Peyer's patch (tissue), 4 donors: Measurements from ENCODE around the gene OPCML. TPM values are rescaled to one million over a fixed set of nuclear protein-coding genes. Genes with fewer than 3 reads are reported as not detected.
A peak's percentile ranks its signal among the peaks of the same experiment; 100 is the strongest.

Source experiments
- DNase-seq, 3 donors: peaks; one replicate each; pipeline ENCODE4 v3.0.0-alpha.2; 2017 to 2019
- H3K27ac ChIP-seq, 4 donors: fragments of 200-600 bp; sonication (generic); one replicate each; pipeline ENCODE4 v1.5.1; 2016 to 2019
- H3K27me3 ChIP-seq, 2 donors: fragments of 200-600 bp; sonication (generic); one replicate each; pipeline ENCODE4 v1.5.1; 2019
- H3K36me3 ChIP-seq, 3 donors: fragments of 200-600 bp; sonication (generic); one replicate each; pipeline ENCODE4 v1.5.1; 2016 to 2019
- H3K4me1 ChIP-seq, 4 donors: fragments of 200-600 bp; sonication (generic); one replicate each; pipeline ENCODE4 v1.5.1; 2016 to 2019
- H3K4me3 ChIP-seq, 4 donors: fragments of 200-600 bp; sonication (generic); 1 replicate in 3 of 4; 2 replicates in 1 of 4; pipeline ENCODE4 v1.5.1; 2016 to 2019; ENCODE audit warnings: mild to moderate bottlenecking in 1 of 4
- H3K9me3 ChIP-seq, 4 donors: fragments of 200-600 bp; sonication (generic); one replicate each; pipeline ENCODE4 v1.5.1; 2016 to 2019; ENCODE audit warnings: mild to moderate bottlenecking in 1 of 4
- POLR2A ChIP-seq, 2 donors: fragments of 450-650 bp; IDR thresholded peaks; one replicate each; pipeline ENCODE4 v1.5.1; 2017; ENCODE audit warnings: antibody characterized with exemption in 2 of 2, mild to moderate bottlenecking in 2 of 2, moderate library complexity in 2 of 2
- total RNA-seq, 4 donors: library from RNA; depleted of rRNA; stranded (reverse); fragments of >200 nt; gene quantifications; one replicate each; pipeline ENCODE4 v1.1.0, GENCODE V29; 2016
- TF ChIP-seq, protein P1 (sequence below), 6 experiments: fragments of 450-650 bp in 4 of 6; fragments of 200-600 bp in 2 of 6; sonication (generic) in 1 of 6; IDR thresholded peaks; one replicate each; pipeline ENCODE4 v1.5.1; 2017 to 2019; ENCODE audit warnings: antibody characterized with exemption in 6 of 6, mild to moderate bottlenecking in 3 of 6, moderate library complexity in 1 of 6

OPCML gene
- total RNA-seq, 4 donors from 2014 or later = not detected

DNA sequence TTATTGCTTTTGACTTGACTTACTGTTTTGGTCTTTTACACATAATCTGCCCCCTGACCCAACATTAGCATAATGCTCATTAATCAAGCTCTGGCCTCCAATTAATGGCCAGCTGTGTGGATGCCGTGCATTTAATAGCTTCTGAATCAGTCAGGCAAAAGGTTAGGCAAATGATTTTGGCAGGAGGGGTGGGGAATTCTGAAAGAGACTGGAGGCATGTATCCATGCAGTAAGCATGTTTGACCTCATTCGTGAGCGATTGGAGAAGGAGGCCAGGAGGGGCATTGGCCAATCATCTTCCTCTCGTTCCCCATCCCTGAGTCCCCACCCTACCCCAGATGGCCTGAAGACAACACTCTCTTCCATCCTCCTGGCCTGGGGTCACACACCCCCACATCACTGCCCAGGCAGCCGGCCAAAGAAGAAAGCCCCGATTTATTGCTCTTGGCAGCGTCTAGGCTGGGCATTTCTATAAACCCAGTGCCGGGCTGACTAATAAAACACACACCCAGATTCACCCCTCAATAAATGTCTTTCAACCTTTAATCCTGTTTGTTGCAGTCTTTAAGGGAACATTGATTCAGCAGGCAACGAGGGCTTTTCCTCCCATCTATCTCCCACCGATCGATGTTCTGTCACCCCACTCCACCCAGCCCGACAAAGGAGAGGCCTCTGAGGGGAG, 150.0 kb downstream of the OPCML start:
- Histone ChIP-seq H3K27ac (peak overlapping the region in 2 of 4 donors; percentile 48 to 66), H3K27me3 (no peaks in the 10 kb centered on the region), H3K4me3 (no peak overlapping the region), H3K9me3 (no peaks in the 10 kb centered on the region), H3K36me3 (no peaks in the 10 kb centered on the region), H3K4me1 (peaks cover 0 to 18% (median 3%) of the 10 kb centered on the region in 4 donors)
- DNase-seq = peak in 2 of 3 donors; percentile 64 to 74
- no peak for TF ChIP-seq POLR2A (IDR thresholded peaks at IDR 0.05)
- TF ChIP-seq, protein P1, sequence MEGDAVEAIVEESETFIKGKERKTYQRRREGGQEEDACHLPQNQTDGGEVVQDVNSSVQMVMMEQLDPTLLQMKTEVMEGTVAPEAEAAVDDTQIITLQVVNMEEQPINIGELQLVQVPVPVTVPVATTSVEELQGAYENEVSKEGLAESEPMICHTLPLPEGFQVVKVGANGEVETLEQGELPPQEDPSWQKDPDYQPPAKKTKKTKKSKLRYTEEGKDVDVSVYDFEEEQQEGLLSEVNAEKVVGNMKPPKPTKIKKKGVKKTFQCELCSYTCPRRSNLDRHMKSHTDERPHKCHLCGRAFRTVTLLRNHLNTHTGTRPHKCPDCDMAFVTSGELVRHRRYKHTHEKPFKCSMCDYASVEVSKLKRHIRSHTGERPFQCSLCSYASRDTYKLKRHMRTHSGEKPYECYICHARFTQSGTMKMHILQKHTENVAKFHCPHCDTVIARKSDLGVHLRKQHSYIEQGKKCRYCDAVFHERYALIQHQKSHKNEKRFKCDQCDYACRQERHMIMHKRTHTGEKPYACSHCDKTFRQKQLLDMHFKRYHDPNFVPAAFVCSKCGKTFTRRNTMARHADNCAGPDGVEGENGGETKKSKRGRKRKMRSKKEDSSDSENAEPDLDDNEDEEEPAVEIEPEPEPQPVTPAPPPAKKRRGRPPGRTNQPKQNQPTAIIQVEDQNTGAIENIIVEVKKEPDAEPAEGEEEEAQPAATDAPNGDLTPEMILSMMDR (IDR thresholded peaks at IDR 0.05) = no peak

GRCh38 chr11:133381761-133382130, 150.6 kb downstream of the OPCML start:
- no peaks in the 10 kb centered on the region for H3K36me3 ChIP-seq
- no peak for DNase-seq
- TF ChIP-seq, protein P1 (IDR thresholded peaks at IDR 0.05) = no peak
- no peak for TF ChIP-seq POLR2A (IDR thresholded peaks at IDR 0.05)
- no peak overlapping the region for H3K27ac ChIP-seq
- no peaks in the 10 kb centered on the region for H3K9me3 ChIP-seq
- H3K4me1 ChIP-seq = peaks cover 0 to 18% (median 3%) of the 10 kb centered on the region in 4 donors
- no peaks in the 10 kb centered on the region for H3K27me3 ChIP-seq
- no peak overlapping the region for H3K4me3 ChIP-seq

- no peaks in the 10 kb centered on the region for H3K27me3 ChIP-seq
- no peaks in the 10 kb centered on the region for H3K9me3 ChIP-seq
- H3K4me1 ChIP-seq = no peaks in the 10 kb centered on the region
- H3K36me3 ChIP-seq = no peaks in the 10 kb centered on the region
- TF ChIP-seq, protein P1 (IDR thresholded peaks at IDR 0.05) = no peak
- TF ChIP-seq POLR2A (IDR thresholded peaks at IDR 0.05) = no peak
- DNase-seq = no peak
- no peak overlapping the region for H3K4me3 ChIP-seq
- no peak overlapping the region for H3K27ac ChIP-seq
These were observed 166.2 kb downstream of the OPCML start for GRCh38 chr11:133366147-133366546.

DNA sequence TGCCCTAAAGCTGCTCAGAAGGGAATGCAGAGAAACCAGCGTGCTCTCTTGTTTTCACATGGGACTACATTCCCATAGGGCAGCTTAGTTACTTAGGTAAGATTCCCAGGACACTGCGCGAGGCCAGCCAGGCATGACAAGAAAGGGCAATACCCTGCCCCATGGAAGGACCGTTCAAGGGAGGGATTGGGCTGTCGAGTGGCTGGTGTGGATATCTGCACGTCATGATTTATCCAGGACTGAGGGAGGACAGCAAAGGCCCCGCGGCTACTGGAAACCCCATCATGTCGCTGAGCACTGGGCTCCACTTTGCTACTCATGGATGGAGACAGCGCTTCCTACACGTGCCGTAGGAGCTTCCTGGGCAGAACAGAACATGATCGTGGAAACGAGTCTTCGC, 169.4 kb downstream of the OPCML start:
- Histone ChIP-seq H3K36me3 (no peaks in the 10 kb centered on the region), H3K27ac (no peak overlapping the region), H3K9me3 (no peaks in the 10 kb centered on the region), H3K4me3 (no peak overlapping the region), H3K4me1 (no peaks in the 10 kb centered on the region), H3K27me3 (no peaks in the 10 kb centered on the region)
- DNase-seq = no peak
- TF ChIP-seq POLR2A (IDR thresholded peaks at IDR 0.05) = no peak
- TF ChIP-seq, protein P1 (IDR thresholded peaks at IDR 0.05) = no peak

- no peak overlapping the region for H3K4me3 ChIP-seq
- no peak for TF ChIP-seq POLR2A (IDR thresholded peaks at IDR 0.05)
- TF ChIP-seq, protein P1 (IDR thresholded peaks at IDR 0.05) = no peak
- no peaks in the 10 kb centered on the region for H3K4me1 ChIP-seq
- DNase-seq = no peak
- no peaks in the 10 kb centered on the region for H3K36me3 ChIP-seq
- no peaks in the 10 kb centered on the region for H3K9me3 ChIP-seq
- H3K27me3 ChIP-seq = no peaks in the 10 kb centered on the region
- no peak overlapping the region for H3K27ac ChIP-seq
These were observed 170.1 kb downstream of the OPCML start for GRCh38 chr11:133362156-133362555.

- no peaks in the 10 kb centered on the region for H3K4me1 ChIP-seq
- TF ChIP-seq, protein P1 (IDR thresholded peaks at IDR 0.05) = no peak
- no peak for TF ChIP-seq POLR2A (IDR thresholded peaks at IDR 0.05)
- H3K9me3 ChIP-seq = no peaks in the 10 kb centered on the region
- DNase-seq = no peak
- no peaks in the 10 kb centered on the region for H3K27me3 ChIP-seq
- no peak overlapping the region for H3K4me3 ChIP-seq
- H3K27ac ChIP-seq = no peak overlapping the region
- no peaks in the 10 kb centered on the region for H3K36me3 ChIP-seq
These were observed 170.7 kb downstream of the OPCML start for GRCh38 chr11:133361689-133361994.
